ENCODE data around the gene TRMT2B. TPM values are rescaled to one million over a fixed set of nuclear protein-coding genes. Genes with fewer than 3 reads are reported as not detected.
"Not testable (repeated sequence)": the region's sequence is repeated elsewhere in the genome, so short reads cannot be mapped to it uniquely, and the experiment has no call there.

TRMT2B gene
- total and polyA plus RNA-seq, 7 donors = 7.2 to 27.0 (median 11.4) TPM

- Histone ChIP-seq H3K27ac (no peak overlapping the region), H3K36me3 (ENCODE audit: insufficient read depth in 1 of 2, low read depth in 1 of 2) (no peaks in the 10 kb centered on the region), H3K27me3 (ENCODE audit: insufficient read depth in 3 of 3, low read length in 2 of 3) (no peaks in the 10 kb centered on the region), H3K9me3 (no peaks in the 10 kb centered on the region), H3K4me3 (no peak overlapping the region), H3K4me1 (no peaks in the 10 kb centered on the region)
- no peak for ATAC-seq
- DNase-seq = no peak
- intact Hi-C loops (cut with DNase I) = no loop called here
- TF ChIP-seq CTCF (IDR thresholded peaks at IDR 0.05) = no peak
These were observed 10.3 kb upstream of the TRMT2B start for GRCh38 chrX:101062176-101062575.

GRCh38 chrX:101057093-101057714 lies 5.3 kb upstream of the TRMT2B start:
- Histone ChIP-seq H3K27ac (no peak overlapping the region), H3K4me1 (peaks cover 3% of the 10 kb centered on the region), H3K27me3 (ENCODE audit: insufficient read depth in 3 of 3, low read length in 2 of 3) (no peaks in the 10 kb centered on the region), H3K9me3 (no peaks in the 10 kb centered on the region), H3K36me3 (ENCODE audit: insufficient read depth in 1 of 2, low read depth in 1 of 2) (no peaks in the 10 kb centered on the region), H3K4me3 (no peak overlapping the region)
- DNase-seq (no peak), ATAC-seq (no peak)
- TF ChIP-seq CTCF (IDR thresholded peaks at IDR 0.05) = no peak
- 76 to 87% (median 82%) methylated on average over 3 of the region's 3 CpGs for WGBS, 3 donors
- intact Hi-C loops (cut with DNase I) = no loop called here

DNA sequence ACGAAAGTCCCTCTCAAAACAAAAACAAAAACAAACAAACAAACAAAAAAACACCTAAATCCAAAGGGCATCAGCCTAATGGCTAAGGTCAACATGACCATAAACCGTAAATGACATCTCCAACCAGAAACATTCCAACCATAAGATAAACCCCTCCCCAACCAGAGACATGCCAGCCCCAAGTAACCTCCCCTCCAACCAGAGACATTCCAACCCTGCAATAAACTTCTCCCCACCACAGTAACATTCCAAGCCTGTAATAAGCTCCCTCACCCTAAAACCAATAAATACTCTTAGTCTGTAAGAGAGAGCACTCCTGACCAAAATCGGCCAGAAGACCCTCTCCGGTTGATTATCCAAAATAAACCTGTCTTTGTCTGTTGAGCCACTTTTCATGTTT lies 4.6 kb upstream of the TRMT2B start:
- intact Hi-C loops (cut with DNase I); H3K4me1 ChIP-seq; H3K27ac ChIP-seq; H3K27me3 ChIP-seq (ENCODE audit: insufficient read depth in 3 of 3, low read length in 2 of 3); ATAC-seq; DNase-seq; H3K36me3 ChIP-seq (ENCODE audit: insufficient read depth in 1 of 2, low read depth in 1 of 2); H3K4me3 ChIP-seq; H3K9me3 ChIP-seq: not testable (repeated sequence)
- WGBS, 3 donors = 89 to 92% (median 92%) methylated on average over 4 of the region's 4 CpGs

DNA sequence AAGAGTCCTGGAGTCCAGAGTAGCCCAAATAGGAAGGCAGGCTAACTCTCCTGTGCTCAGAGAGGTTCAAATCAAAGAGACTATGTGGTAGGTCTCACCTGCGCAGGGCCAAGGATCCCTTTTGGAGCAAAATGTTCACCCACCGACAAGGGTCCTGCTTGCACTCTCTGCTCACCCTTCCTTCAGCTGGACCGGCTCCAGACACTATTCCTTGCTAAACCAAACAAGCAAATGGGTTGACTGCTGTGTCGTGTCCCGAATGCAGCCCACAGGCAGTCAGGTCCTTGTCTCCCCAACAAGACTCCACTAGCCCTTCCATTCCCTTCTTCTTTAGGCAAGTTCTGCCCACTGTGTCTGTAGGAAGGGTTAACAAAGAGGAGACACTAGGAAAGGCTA lies 760 bp downstream of the TRMT2B start:
- Histone ChIP-seq H3K9me3 (no peaks in the 10 kb centered on the region), H3K27ac (peak overlapping the region; percentile 92), H3K4me1 (peaks cover 6% of the 10 kb centered on the region), H3K36me3 (ENCODE audit: insufficient read depth in 1 of 2, low read depth in 1 of 2) (no peaks in the 10 kb centered on the region), H3K4me3 (peak overlapping the region; percentile 78), H3K27me3 (ENCODE audit: insufficient read depth in 3 of 3, low read length in 2 of 3) (no peaks in the 10 kb centered on the region)
- TF ChIP-seq CTCF (IDR thresholded peaks at IDR 0.05) = no peak
- intact Hi-C loops (cut with DNase I) = loop anchor here in 1 of 2 donors (5.0 kb wide), 1 partner anchor 46 kb away; the partner anchor contains the start of gene CENPI
- ATAC-seq = peak in 1 of 4 donors; percentile 6
- WGBS, 3 donors = 13 to 41% (median 19%) methylated on average over 5 of the region's 5 CpGs
- DNase-seq = no peak

DNA sequence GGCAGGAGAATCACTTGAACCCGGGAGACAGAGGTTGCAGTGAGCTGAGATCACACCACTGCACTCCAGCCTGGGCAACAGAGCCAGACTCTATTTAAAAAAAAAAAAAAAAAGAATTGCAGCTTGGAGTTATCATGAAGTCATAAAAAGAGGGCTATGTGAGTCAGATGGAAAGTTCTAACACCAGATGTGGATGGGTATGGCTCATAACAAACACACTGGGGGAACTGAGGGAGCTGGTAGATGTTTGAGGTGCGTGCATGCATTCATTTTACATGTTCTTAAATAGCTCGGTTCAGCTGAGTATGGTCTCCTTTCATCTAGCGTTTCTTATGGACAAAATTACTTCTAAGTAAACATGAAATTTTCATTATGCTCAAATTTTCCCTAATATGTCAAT lies 11.7 kb downstream of the TRMT2B start:
- peaks cover 0 to 50% of the 10 kb centered on the region in 2 donors for H3K36me3 ChIP-seq (ENCODE audit: insufficient read depth in 1 of 2, low read depth in 1 of 2)

More for the DNA sequence above, 11.7 kb downstream of the TRMT2B start:
- H3K27ac ChIP-seq = no peak overlapping the region
- DNase-seq (no peak), ATAC-seq (no peak)
- H3K4me1 ChIP-seq = no peaks in the 10 kb centered on the region
- H3K4me3 ChIP-seq = no peak overlapping the region
- TF ChIP-seq CTCF (IDR thresholded peaks at IDR 0.05) = no peak
- intact Hi-C loops (cut with DNase I) = no loop called here
- 84 to 100% (median 97%) methylated on average over 4 of the region's 4 CpGs for WGBS, 3 donors
- no peaks in the 10 kb centered on the region for H3K9me3 ChIP-seq
- H3K27me3 ChIP-seq (ENCODE audit: insufficient read depth in 3 of 3, low read length in 2 of 3) = no peaks in the 10 kb centered on the region
